WI38 (cell line): ENCODE data around the gene SNHG17.
"Not testable (repeated sequence)": the region's sequence is repeated elsewhere in the genome, so short reads cannot be mapped to it uniquely, and the experiment has no call there.

ENCODE experiments used
- H3K4me3 ChIP-seq: 2 replicates; pipeline ENCODE4 v1.5.1; 2011; ENCODE audit warnings: low read depth, mild to moderate bottlenecking, control low read depth, low read length
- TF ChIP-seq, protein P1 (sequence below): IDR thresholded peaks from 2 replicates; pipeline ENCODE4 v1.5.1; 2012; ENCODE audit warnings: low read depth, mild to moderate bottlenecking, control low read depth, low read length

Gene SNHG17

DNA sequence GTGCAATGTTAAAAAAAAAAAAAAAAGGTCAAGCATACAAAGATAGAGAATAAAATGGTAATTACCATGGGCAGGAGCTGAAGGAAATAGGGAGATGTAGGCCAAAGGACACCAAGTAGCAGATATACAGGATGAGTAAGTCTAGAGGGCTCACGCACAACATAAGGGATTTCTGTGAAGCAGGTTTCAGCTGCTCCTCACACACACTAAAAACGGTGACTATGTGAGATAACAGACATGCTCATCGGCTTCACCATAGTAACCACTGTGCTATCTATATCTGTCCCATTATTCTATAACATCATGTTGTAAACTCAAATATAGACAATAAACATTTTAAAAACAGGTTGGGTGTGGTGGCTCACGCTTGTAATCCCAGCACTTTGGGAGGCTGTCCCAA lies 11.6 kb downstream of the SNHG17 start:
- H3K4me3 ChIP-seq, result no peak overlapping the region
- TF ChIP-seq, protein P1, sequence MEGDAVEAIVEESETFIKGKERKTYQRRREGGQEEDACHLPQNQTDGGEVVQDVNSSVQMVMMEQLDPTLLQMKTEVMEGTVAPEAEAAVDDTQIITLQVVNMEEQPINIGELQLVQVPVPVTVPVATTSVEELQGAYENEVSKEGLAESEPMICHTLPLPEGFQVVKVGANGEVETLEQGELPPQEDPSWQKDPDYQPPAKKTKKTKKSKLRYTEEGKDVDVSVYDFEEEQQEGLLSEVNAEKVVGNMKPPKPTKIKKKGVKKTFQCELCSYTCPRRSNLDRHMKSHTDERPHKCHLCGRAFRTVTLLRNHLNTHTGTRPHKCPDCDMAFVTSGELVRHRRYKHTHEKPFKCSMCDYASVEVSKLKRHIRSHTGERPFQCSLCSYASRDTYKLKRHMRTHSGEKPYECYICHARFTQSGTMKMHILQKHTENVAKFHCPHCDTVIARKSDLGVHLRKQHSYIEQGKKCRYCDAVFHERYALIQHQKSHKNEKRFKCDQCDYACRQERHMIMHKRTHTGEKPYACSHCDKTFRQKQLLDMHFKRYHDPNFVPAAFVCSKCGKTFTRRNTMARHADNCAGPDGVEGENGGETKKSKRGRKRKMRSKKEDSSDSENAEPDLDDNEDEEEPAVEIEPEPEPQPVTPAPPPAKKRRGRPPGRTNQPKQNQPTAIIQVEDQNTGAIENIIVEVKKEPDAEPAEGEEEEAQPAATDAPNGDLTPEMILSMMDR, result no peak

DNA sequence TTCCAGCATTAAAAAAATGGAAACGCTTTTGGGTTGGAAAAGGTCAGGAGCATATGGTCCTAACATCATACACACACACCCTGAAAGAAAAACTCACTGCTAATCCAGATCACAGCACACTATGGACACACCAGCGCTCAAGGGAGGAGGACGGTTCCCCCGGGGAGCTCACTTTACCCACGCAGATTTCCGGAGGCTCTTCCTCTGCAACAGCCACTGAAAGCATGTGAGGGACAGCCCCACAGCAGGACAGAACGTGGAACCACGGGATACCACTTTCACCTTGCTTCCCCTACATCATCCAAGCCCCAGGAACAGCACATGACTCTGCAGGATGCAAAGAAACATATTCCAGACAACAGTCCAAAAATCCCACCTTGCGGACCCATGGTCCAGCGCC lies 13.2 kb downstream of the SNHG17 start:
- TF ChIP-seq, protein P1, result no peak
- H3K4me3 ChIP-seq, result no peak overlapping the region

DNA sequence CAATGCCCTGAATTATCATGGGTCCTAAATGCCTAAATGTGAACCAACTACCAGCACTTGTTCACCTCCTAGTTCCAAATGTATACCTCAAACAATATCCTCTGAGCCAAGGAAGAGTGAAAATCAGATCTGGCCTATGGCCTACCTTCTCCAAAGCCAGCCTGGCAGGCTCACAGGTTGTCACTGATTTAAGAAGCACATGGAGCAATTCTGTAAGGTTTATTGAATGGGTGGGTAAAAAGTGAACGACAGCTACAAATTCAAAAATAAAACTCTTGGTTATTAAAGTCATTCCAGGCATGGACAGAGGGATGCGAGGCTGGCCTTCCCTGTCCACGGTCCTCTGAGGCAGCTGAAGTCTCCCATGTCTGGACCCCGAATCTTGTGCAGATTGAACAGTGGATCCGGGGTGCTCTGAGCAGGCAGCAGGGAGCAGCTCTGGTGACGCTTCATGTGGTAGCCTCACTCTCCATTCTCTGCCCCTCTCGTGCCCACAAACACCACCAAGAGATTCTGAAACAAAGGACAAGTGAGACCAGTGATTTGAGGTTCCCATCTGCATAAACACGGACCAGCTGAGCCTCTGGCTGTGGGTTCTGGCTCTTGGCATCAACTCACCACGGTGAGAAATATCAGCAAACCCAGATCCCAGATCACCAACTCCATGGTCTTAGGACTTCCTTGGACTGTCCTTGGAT lies 14.6 kb downstream of the SNHG17 start:
- TF ChIP-seq, protein P1, result no peak

DNA sequence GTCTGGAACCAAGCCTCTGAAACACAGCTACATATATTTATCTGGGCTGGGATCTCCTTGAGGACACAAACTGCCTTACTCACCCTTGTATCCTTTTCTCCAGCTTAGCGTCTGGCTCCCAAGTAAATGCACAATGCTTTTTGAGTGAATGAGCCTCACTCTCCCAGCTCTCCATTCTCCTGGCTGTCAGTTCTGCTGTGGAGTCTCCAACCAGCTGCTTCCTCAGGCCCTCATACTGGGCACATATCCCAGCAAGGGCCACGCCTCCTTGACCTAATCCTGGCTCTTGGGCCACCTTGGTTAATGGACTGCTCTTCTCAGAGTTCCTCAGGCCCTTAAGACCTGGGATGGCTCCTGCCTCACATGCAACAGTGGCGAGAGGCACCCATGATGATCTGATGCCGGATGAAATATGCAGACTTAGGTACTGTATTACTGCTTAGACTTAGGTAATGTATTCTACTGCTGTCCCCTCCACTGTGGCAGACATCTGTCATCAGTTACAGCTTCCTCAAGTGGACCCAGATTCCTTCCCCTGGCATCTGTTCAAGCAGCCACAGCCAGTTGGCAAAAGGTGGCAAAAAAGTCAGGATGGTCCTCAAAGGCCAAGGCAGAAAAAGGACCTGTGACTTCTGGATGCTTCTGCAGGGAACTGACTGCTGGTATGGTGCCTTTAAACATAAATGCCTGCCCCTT lies 16.5 kb downstream of the SNHG17 start:
- TF ChIP-seq, protein P1, result no peak
- no peak overlapping the region for H3K4me3 ChIP-seq

More for the DNA sequence above, 14.6 kb downstream of the SNHG17 start:
- no peak overlapping the region for H3K4me3 ChIP-seq

DNA sequence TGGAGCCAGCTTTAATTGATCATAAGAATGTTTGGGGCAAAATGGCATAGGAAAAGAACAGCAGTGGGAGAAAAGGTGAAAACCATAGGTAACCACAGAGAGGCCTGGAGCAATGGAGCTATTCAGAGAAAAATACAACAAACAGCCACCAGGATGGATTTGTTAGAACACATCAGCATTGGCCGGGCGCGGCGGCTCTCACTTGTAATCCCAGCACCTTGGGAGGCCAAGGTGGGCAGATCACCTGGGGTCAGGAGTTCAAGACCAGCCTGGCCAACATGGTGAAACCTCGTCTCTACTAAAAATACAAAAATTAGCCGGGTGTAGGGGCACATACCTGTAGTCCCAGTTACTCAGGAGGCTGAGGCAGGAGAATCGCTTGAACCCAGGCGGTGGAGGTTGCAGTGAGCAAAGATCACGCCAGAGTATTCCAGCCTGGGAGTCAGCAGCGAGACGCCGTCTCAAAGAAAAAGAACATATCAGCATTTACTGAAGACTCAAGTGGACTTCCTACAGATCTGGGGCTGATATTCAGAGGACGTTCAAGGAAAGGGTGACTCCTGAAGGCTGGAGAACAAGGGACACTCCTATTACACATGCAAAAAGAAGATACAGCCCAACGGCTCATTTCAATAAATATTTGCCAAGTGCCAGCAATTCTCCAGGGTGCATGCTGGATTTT lies 20.2 kb downstream of the SNHG17 start:
- TF ChIP-seq, protein P1, result no peak
- H3K4me3 ChIP-seq, result no peak overlapping the region

DNA sequence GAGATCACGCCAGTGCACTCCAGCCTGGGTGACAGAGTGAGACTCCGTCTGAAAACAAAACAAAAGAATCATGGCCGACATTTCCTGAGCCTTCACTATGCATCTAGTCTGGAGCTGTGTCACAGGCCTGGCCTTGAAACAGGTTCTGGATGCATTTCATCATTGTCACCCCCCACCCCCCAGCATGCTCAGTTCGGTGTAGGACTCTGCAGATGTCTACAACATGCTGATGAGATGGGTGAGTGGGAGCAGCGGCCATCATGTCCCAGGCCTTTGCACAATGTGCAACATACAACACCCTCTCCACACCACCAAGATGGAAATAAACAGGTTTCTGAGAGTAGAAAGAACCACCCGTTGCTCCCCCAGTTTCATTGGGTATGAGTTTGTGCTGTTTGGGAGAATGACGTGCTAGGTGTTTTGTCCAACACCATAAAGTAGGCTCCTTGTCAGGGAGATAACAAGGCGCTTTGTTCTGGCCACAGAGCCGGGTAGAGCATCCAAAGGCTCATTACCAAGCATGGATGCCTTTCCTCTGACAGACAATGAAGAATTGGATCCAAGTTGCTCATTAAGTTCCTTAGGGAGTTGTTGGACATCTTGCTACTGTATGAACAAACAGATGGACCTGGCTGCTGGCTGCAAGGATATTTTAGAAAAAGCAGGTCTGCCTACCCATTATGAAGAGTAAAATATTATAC lies 22.1 kb downstream of the SNHG17 start:
- H3K4me3 ChIP-seq, result no peak overlapping the region
- TF ChIP-seq, protein P1, result no peak

DNA sequence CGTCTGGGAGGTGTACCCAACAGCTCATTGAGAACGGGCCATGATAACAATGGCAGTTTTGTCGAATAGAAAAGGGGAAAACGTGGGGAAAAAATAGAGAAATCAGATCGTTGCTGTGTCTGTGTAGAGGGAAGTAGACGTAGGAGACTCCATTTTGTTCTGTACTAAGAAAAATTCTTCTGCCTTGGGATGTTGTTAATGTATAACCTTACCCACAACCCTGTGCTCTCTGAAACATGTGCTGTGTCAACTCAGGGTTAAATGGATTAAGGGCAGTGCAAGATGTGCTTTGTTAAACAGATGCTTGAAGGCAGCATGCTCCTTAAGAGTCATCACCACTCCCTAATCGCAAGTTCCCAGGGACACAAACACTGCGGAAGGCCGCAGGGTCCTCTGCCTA lies 27.3 kb downstream of the SNHG17 start:
- H3K4me3 ChIP-seq, result not testable (repeated sequence)
